Stomach (tissue), 9 donors: Measurements from ENCODE around the gene SCN8A. TPM values are rescaled to one million over a fixed set of nuclear protein-coding genes. Genes with fewer than 3 reads are reported as not detected.

ENCODE experiments used
- DNase-seq, 2 donors: peaks; one replicate each; pipeline versions ENCODE4 v3.0.0 to v3.0.0-alpha.2; 2013 to 2019
- H3K27ac ChIP-seq, 5 donors: fragments of 200-600 bp in 4 of 5; sonication (generic) in 4 of 5; one replicate each; pipeline ENCODE4 v1.5.1; 2013 to 2019; ENCODE audit warnings: mild to moderate bottlenecking in 1 of 5, moderate library complexity in 1 of 5
- H3K27me3 ChIP-seq, 3 donors: fragments of 200-600 bp; sonication (generic); one replicate each; pipeline ENCODE4 v1.5.1; 2017 to 2019; ENCODE audit warnings: mixed run types in 1 of 3
- H3K36me3 ChIP-seq, 4 donors: fragments of 200-600 bp; sonication (generic); 1 replicate in 3 of 4; 2 replicates in 1 of 4; pipeline ENCODE4 v1.5.1; 2016 to 2019
- H3K4me1 ChIP-seq, 4 donors: fragments of 200-600 bp; sonication (generic); one replicate each; pipeline ENCODE4 v1.5.1; 2016 to 2019
- H3K4me3 ChIP-seq, 4 donors: fragments of 200-600 bp; sonication (generic) in 3 of 4; one replicate each; pipeline ENCODE4 v1.5.1; 2016 to 2019; ENCODE audit warnings: mild to moderate bottlenecking in 1 of 4
- H3K9me3 ChIP-seq, 4 donors: fragments of 200-600 bp; sonication (generic); one replicate each; pipeline ENCODE4 v1.5.1; 2016 to 2019
- EP300 ChIP-seq: sonication (generic); formaldehyde crosslinking; IDR thresholded peaks from one replicate; pipeline ENCODE4 v1.6.1; 2017; ENCODE audit warnings: antibody characterized with exemption
- POLR2A ChIP-seq, 4 donors: fragments of 450-650 bp; IDR thresholded peaks; one replicate each; pipeline ENCODE4 v1.6.1; 2016; ENCODE audit warnings: antibody characterized with exemption in 4 of 4, control low read depth in 2 of 4, mild to moderate bottlenecking in 1 of 4, moderate library complexity in 1 of 4
- POLR2AphosphoS5 ChIP-seq, 3 donors: sonication (generic); formaldehyde crosslinking; IDR thresholded peaks; one replicate each; pipeline ENCODE4 v1.6.1; 2016; ENCODE audit warnings: antibody characterized with exemption in 3 of 3
- WGBS, 5 donors: extraction: QIAGEN DNeasy Blood & Tissue Kit in 3 of 5; methylation state at CpG; one replicate each; pipeline versions ENCODE4 v1.1.5 to v1.1.7; 2013 to 2018; 5-methylcytosine and 5-hydroxymethylcytosine counted together
- intact Hi-C: fragments of 100-400 bp; cut with DNase I; formaldehyde crosslinking; loops from one replicate; pipeline ENCODE4 v1.15.1; 2023; ENCODE audit warnings: low total_unique reads
- polyA plus RNA-seq, 3 donors: library from polyadenylated mRNA; stranded (reverse); fragments of 200-250 nt; gene quantifications; one replicate each; pipeline ENCODE4 v1.2.3, GENCODE V29; 2013
- total RNA-seq, 5 donors: library from RNA; depleted of rRNA; stranded (reverse); fragments of >200 nt; gene quantifications; one replicate each; pipeline versions ENCODE4 v1.1.0 to v1.2.3, GENCODE V29; 2014 to 2016
- TF ChIP-seq, protein P1 (sequence below), 7 experiments: fragments of 450-650 bp in 4 of 7; fragments of 200-600 bp in 3 of 7; sonication (generic) in 3 of 7; IDR thresholded peaks; one replicate each; pipeline ENCODE4 v1.5.1; 2016 to 2019; ENCODE audit warnings: antibody characterized with exemption in 7 of 7, control low read depth in 2 of 7, mild to moderate bottlenecking in 1 of 7
- donor health status: healthy with polysubstance abuse.
- donor health status: Bipolar disorder and iron deficiency.
- donor health status: healthy.

Gene SCN8A
- total and polyA plus RNA-seq, 8 donors, result 0.08 to 19.6 (median 1.2) TPM

DNA sequence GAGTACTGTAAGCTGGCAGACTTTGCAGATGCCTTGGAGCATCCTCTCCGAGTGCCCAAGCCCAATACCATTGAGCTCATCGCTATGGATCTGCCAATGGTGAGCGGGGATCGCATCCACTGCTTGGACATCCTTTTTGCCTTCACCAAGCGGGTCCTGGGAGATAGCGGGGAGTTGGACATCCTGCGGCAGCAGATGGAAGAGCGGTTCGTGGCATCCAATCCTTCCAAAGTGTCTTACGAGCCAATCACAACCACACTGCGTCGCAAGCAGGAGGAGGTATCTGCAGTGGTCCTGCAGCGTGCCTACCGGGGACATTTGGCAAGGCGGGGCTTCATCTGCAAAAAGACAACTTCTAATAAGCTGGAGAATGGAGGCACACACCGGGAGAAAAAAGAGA lies 215.9 kb downstream of the SCN8A start:
- no peak for DNase-seq
- no peaks in the 10 kb centered on the region for H3K4me1 ChIP-seq
- H3K36me3 ChIP-seq, result no peaks in the 10 kb centered on the region
- H3K9me3 ChIP-seq, result no peaks in the 10 kb centered on the region
- H3K27ac ChIP-seq, result no peak overlapping the region
- H3K4me3 ChIP-seq, result no peak overlapping the region
- intact Hi-C loops, result no loop called here
- H3K27me3 ChIP-seq, result no peaks in the 10 kb centered on the region
- WGBS, 5 donors, result 92 to 95% (median 95%) methylated on average over 16 of the region's 16 CpGs
- TF ChIP-seq EP300, result no peak
- TF ChIP-seq POLR2A (IDR thresholded peaks at IDR 0.05), result no peak
- TF ChIP-seq, protein P1, sequence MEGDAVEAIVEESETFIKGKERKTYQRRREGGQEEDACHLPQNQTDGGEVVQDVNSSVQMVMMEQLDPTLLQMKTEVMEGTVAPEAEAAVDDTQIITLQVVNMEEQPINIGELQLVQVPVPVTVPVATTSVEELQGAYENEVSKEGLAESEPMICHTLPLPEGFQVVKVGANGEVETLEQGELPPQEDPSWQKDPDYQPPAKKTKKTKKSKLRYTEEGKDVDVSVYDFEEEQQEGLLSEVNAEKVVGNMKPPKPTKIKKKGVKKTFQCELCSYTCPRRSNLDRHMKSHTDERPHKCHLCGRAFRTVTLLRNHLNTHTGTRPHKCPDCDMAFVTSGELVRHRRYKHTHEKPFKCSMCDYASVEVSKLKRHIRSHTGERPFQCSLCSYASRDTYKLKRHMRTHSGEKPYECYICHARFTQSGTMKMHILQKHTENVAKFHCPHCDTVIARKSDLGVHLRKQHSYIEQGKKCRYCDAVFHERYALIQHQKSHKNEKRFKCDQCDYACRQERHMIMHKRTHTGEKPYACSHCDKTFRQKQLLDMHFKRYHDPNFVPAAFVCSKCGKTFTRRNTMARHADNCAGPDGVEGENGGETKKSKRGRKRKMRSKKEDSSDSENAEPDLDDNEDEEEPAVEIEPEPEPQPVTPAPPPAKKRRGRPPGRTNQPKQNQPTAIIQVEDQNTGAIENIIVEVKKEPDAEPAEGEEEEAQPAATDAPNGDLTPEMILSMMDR (IDR thresholded peaks at IDR 0.05), result no peak

DNA sequence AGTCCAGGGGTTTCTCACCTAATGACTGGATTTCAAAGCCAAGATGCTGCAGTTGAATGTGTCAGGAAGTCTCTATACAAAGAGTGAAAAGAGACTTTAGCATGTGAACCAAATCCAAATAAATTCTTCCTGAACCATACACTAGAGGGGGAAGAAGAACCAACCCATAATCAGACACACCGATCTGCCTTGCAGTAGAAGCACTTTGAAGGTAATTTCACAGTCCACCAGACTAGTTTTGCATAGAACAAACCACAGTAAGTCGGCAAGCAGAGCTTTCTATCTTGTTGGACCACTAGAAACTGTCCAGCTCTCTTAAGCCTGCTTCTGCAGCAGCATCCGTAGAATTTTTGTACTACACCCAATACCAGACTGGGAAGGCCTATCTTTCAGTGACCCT lies 218.2 kb downstream of the SCN8A start:
- Histone ChIP-seq H3K27me3 (no peaks in the 10 kb centered on the region), H3K36me3 (no peaks in the 10 kb centered on the region), H3K4me3 (no peak overlapping the region), H3K27ac (no peak overlapping the region), H3K4me1 (peaks cover 0 to 5% (median 2%) of the 10 kb centered on the region in 4 donors), H3K9me3 (no peaks in the 10 kb centered on the region)
- WGBS, 5 donors, result 66 to 77% (median 69%) methylated on average over 3 of the region's 3 CpGs
- intact Hi-C loops, result no loop called here
- no peak for DNase-seq
- no peak for TF ChIP-seq POLR2AphosphoS5 (IDR thresholded peaks at IDR 0.05)
- TF ChIP-seq, protein P1 (IDR thresholded peaks at IDR 0.05), result no peak
- no peak for TF ChIP-seq POLR2A (IDR thresholded peaks at IDR 0.05)
- no peak for TF ChIP-seq EP300

DNA sequence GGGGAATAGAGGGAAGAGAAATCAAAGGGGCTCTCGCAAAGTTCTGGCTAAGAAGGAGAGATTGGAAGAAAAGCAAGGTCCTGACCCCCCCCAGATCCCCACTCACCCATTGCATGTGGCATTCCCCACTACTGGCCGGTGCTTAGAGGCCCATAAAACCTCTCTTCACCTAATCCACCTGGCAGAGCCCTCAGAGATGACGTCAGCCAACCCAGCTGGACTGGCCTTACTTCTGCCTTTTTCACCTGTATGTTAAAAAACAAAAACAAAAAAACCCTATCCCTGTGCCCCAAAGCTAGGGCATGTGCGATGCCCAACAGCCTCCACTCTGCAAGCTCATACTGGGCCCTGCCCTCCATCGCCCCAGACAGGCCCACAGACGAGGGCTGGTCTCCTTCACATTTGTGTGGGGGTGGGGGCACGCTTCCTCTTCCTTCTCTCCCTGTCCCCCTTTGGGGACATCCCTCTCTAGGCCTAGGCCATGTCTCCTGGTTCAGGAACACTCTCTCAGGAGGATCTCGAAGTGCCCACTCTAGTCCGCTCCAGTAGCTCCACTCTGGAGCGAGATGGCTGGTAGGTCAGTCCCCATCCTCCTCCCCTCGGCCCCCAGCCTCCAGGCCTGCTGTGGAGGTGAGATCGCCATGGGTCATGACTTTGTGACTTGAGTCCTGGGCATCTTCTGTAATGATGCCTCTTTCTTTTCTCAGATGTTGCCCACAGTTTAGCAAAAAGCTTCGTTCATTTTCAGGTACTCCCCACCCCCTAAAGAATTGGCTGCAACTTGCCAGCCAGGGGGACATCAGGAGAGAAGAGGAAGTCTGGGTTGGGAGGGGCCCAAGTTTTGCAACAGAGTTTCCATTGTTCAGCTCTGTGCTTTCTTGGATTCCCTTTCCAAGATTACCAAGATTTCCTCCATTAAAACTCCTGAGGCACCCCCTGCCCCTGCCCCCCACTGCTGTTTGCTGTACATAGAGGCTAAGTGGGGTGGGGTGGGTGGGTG lies 220.5 kb downstream of the SCN8A start:
- intact Hi-C loops, result no loop called here
- H3K9me3 ChIP-seq, result no peaks in the 10 kb centered on the region
- no peaks in the 10 kb centered on the region for H3K36me3 ChIP-seq
- WGBS, 5 donors, result 68 to 78% (median 74%) methylated on average over 13 of the region's 13 CpGs
- H3K4me1 ChIP-seq, result peaks cover 7 to 18% (median 13%) of the 10 kb centered on the region in 4 donors
- H3K4me3 ChIP-seq, result no peak overlapping the region
- H3K27ac ChIP-seq, result no peak overlapping the region
- DNase-seq, result no peak
- H3K27me3 ChIP-seq, result peaks cover 0 to 20% (median 5%) of the 10 kb centered on the region in 3 donors
- TF ChIP-seq EP300 (no peak), POLR2AphosphoS5 (IDR thresholded peaks at IDR 0.05) (no peak), POLR2A (IDR thresholded peaks at IDR 0.05) (no peak)
- TF ChIP-seq, protein P1 (IDR thresholded peaks at IDR 0.05), result no peak

- TF ChIP-seq EP300 (no peak), POLR2A (IDR thresholded peaks at IDR 0.05) (no peak), POLR2AphosphoS5 (IDR thresholded peaks at IDR 0.05) (no peak)
- TF ChIP-seq, protein P1 (IDR thresholded peaks at IDR 0.05), result no peak
- intact Hi-C loops, result no loop called here
- no peaks in the 10 kb centered on the region for H3K9me3 ChIP-seq
- H3K4me3 ChIP-seq, result no peak overlapping the region
- peaks cover 7 to 18% (median 13%) of the 10 kb centered on the region in 4 donors for H3K4me1 ChIP-seq
- peaks cover 0 to 32% (median 5%) of the 10 kb centered on the region in 3 donors for H3K27me3 ChIP-seq
- no peaks in the 10 kb centered on the region for H3K36me3 ChIP-seq
- 80 to 86% (median 82%) methylated on average over 11 to 13 of the region's 13 CpGs for WGBS, 5 donors
- no peak overlapping the region for H3K27ac ChIP-seq
- no peak for DNase-seq
These were observed 221.8 kb downstream of the SCN8A start for GRCh38 chr12:51812871-51813270.
